ENCODE measurements around the gene RBM44. TPM values are rescaled to one million over a fixed set of nuclear protein-coding genes. Genes with fewer than 3 reads are reported as not detected.

RBM44 gene
- total RNA-seq, 4 donors from 2014 or later = 0.38 to 2.6 (median 1.7) TPM

GRCh38 chr2:237864444-237864931 is 65.9 kb downstream of the RBM44 start:
- no peak for TF ChIP-seq CTCF (IDR thresholded peaks at IDR 0.05; ENCODE audit: low read depth)

- no peak for TF ChIP-seq CTCF (IDR thresholded peaks at IDR 0.05; ENCODE audit: low read depth)
These were observed 66.5 kb downstream of the RBM44 start for GRCh38 chr2:237864940-237865622.

GRCh38 chr2:237865623-237866041 is 67.1 kb downstream of the RBM44 start:
- no peak for TF ChIP-seq CTCF (IDR thresholded peaks at IDR 0.05; ENCODE audit: low read depth)

GRCh38 chr2:237866101-237866621 is 67.6 kb downstream of the RBM44 start:
- TF ChIP-seq CTCF (IDR thresholded peaks at IDR 0.05; ENCODE audit: low read depth) = no peak

GRCh38 chr2:237867465-237867864 is 68.9 kb downstream of the RBM44 start:
- no peak for TF ChIP-seq CTCF (IDR thresholded peaks at IDR 0.05; ENCODE audit: low read depth)

GRCh38 chr2:237868631-237869342 is 70.2 kb downstream of the RBM44 start:
- no peak for TF ChIP-seq CTCF (IDR thresholded peaks at IDR 0.05; ENCODE audit: low read depth)
